NCI-H2196 treated with DMSO at 0.1 percent for 48 hours (cell line): ENCODE data around the gene TAS1R3.

ENCODE experiments used
- DNase-seq: peaks from one replicate; lab custom pipeline; 2025; ENCODE audit not compliant: unreplicated experiment; lab: John Stamatoyannopoulos, UW

Gene TAS1R3

GRCh38 chr1:1331068-1331965, at the start of gene TAS1R3:
TAS1R3 (plus strand) TSS chr1:1331280; CDS start chr1:1331346, 66 bp downstream.
- DNase-seq, result no peak

GRCh38 chr1:1281533-1282321, 49.4 kb upstream of the TAS1R3 start:
- peak; percentile 59 for DNase-seq

- DNase-seq, result no peak
Measured at GRCh38 chr1:1282998-1283397, 48.1 kb upstream of the TAS1R3 start.

- no peak for DNase-seq
Measured at GRCh38 chr1:1283821-1284220, 47.3 kb upstream of the TAS1R3 start.

- no peak for DNase-seq
Measured at GRCh38 chr1:1284221-1285101, 46.6 kb upstream of the TAS1R3 start.

- DNase-seq, result no peak
Measured at GRCh38 chr1:1285102-1285571, 45.9 kb upstream of the TAS1R3 start.

GRCh38 chr1:1285611-1286311, 45.3 kb upstream of the TAS1R3 start:
- no peak for DNase-seq

- no peak for DNase-seq
Measured at GRCh38 chr1:1286313-1287261, 44.5 kb upstream of the TAS1R3 start.

GRCh38 chr1:1287288-1288110, 43.6 kb upstream of the TAS1R3 start:
- DNase-seq, result no peak

- no peak for DNase-seq
Measured at GRCh38 chr1:1290238-1290731, 40.8 kb upstream of the TAS1R3 start.

GRCh38 chr1:1291023-1291528, 40.0 kb upstream of the TAS1R3 start:
- no peak for DNase-seq

GRCh38 chr1:1291548-1292441, 39.3 kb upstream of the TAS1R3 start:
- peak; percentile 55 for DNase-seq

GRCh38 chr1:1292442-1292779, 38.7 kb upstream of the TAS1R3 start:
- no peak for DNase-seq

GRCh38 chr1:1292851-1293250, 38.2 kb upstream of the TAS1R3 start:
- DNase-seq, result no peak

GRCh38 chr1:1293263-1294249, 37.5 kb upstream of the TAS1R3 start:
- DNase-seq, result no peak
